Iris pigment epithelial cell (primary cell): Measurements from ENCODE around the gene PDCD4.

Experiments
- DNase-seq: peaks from one replicate; pipeline ENCODE4 v3.0.0-alpha.2; 2011; ENCODE audit warnings: low read depth

PDCD4 gene

DNA sequence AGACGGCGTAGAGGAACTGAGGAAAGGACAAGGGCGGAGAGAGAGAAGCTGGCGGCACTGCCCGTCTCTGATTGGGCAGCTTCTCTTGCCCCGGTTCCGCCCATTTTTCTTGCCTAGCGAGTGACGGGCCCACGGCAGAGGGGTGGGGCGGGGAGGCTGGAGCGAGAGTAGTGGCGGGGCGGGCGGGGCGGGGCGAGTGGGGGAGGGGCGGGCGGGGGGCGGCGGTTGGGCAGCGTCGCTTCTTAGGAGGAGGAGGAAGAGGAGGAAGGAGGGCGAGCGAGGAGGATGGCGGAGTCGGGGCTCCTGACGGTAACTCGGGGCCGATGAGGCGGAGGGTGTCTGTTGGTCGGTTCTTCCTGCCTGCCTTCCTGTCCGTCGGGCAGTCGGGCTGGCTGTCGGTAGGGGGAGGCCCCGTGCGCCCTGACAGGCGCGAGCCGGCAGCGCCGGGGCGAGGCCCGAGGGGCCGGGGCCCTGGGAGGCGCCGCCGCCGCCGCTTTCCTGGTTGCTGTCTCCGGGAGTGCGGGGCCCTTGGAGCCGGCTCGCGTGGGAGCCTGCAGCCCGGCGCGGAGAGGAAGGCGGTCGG is 47.7 kb downstream of the PDCD4 start, which contains the start of gene SHOC2:
TSS of gene SHOC2 (plus strand) at position 256 of the 583 bp plus-strand sequence. CDS start 44,755 bp downstream, outside the sequence.
- peak; percentile 75 for DNase-seq

DNA sequence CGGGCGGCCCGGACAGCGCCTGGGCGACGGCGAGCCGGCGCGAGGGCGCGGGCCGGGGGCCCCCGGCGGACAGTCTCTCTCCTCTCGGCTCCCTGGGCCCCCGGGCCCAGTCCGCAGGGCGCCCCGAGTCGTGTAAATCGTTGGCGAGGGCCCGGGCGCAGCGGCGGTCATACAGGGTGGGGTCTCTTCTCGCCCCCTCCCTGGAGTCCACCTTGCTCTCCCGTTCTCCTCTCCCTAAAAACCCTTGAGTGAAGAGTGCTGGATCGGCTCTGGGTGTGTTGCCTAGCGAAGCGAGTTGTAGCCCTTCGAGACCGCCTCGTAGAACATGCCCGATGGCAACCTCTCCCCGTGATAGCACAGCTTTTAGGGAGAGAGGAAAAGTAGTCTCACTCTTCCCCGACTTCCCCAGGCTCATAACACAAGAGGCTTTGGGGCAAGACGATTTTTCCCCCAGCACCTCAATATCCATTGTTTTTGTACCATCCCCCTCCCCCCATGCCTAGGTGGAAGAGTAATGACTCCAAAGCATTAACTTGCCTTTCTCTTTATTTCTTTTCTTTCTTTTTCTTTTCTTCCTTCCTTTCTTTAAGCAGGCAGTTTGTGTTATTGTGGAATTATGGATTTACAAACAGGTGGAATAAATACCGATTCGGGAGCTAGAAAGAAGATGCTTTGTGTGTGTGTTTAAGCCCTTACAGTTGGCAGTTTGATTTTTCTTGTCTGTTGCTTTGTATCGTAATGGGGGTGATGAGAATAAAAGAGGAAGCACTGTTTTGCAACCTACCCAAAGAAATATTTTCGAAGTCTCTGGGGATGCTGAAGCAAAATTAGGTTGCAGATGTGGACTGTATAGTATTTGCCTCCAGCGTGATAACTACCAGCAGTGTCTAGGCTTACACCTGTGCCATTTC is 48.5 kb downstream of the PDCD4 start:
- peak; percentile 28 for DNase-seq

DNA sequence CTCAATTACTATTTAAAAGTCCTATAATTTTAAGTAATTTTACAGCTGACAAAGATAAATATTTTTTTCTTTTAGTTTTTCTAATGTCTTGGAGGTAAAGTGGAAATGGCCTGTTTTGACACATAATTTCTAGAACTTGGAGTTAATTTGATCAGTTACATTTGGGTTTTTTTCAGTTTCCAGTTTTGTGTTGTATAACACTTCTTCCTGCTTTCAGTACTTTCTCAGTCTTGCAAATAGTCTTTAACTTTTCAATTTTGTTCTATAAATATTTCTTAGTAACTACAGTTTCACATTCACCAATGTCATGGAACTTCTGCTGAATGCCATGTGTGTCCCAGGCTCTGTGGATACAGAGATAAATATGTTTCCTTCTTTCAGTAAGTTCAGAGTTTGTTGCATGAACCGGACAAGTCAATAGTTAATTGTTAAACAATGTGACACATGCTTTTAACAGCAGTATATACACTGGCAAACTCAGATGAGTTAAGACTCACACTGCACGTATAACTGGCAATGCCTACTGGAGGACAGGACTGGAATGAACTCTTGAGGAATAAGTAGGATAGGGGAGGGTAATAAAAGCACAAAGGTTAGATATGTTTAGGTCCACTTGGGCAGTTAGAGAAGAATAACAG is 52.2 kb downstream of the PDCD4 start:
- DNase-seq = no peak

DNA sequence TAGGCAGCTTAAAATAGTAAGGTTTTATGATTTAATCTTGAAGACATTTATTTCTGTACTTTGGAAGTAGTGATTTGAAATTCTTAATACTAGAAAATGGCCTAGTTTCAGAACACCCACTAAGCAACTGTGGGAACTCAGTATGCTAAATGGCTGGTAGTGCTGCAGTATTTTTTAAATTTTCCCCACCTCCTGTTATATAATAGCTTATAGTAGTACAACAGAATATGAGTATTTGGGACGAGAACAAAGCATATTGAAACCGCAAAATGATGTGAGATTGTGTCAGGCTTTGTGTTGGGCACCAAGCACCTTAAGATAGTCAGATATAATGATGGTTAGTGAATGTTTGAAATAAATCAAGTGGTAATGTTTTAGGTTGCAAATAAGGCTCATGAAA is 55.7 kb downstream of the PDCD4 start:
- DNase-seq = no peak

DNA sequence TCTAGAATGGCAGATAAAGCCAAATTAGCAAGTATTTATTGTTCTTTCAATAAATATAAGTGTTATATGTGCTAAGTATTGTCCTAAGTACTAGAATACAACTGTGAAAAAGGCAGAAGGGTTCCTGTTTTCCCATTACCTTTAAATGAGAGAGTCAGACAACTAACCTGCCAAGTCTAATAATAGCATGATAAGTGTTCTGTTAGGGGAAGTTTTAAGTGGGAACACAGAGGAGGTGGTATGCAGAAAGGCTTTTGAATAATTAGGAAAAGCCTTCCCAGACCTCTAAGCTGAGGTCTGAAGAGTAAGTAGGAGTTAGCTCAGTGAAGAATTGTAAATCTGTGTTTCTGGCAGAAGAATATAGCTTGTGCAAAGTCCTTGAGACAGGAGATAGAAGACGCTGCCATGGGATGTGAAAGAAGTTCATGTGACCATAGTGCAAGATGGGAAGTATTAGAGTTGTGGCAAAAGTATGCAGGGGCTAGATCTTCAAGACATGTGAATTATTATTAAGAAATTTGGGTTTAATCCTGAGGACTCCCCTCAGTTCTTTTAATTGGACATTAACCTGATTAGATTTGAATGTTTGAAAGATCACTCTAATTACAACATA is 60.1 kb downstream of the PDCD4 start:
- no peak for DNase-seq

DNA sequence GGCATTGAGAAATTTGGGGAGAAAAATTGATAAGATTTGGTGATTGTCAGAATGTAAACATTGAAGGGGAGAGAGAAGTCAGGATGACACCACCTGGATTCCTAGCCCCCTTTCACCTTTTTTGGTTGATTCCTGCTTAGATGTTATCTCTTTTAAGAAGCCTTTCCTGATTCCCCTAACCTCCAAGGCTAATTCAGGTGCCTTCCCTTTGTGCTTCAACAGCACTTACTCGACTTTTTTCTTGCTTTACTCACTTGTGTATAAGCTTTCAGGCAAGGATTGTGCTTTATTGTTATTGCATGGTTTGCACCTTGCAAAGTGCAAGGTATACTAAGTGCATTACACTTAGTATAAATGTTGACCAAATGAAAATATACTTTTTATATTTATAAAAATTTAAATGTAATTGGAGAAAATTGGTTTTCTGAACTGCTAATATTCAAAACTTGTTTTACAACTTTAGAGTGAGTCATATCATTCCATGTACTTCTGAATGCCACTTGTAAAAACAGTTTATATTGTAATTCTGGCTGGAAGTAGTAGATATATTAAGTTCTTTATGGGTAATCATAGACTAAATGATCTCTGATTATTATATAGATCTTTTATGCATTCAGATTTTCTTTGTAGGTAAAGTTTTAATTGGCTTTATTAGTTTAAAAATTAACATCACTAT is 60.9 kb downstream of the PDCD4 start:
- no peak for DNase-seq

DNA sequence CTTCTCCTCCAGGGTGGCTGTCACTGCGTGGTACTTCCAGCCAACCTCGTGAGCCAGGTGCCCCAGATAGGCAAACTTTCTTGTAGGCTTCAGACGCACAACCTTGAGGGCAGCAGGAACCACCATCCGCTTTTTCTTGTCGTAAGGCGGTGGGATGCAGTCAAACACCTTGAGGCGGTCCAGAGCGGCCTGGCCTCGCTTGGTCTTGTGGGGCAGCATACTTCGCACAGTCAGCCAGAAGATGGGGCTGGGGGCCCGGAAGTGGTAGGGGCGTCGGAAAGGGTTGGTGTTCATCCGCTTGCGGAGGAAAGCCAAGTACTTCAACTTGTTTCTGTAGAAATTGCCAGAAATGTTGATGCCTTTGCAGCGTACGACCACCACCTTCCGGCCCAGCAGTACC is 65.0 kb downstream of the PDCD4 start:
- DNase-seq = no peak

DNA sequence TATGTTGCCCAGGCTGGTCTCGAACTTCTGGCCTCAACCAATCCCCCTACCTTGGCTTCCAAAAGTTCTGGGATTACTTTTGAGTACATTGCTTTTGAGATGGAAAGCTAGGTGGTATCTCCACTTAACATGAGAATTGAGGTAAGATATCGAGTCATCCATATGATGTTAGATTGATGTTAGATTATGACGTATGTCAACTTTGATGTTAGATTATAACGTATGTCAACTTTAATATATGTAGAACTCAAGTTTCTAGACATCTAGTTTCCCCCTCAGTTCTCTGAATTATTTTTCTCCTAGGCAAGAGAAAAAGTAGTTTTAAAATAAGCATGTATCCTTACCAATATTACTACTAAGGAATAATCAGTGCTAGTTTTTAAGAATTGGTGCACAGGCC is 67.7 kb downstream of the PDCD4 start:
- no peak for DNase-seq

DNA sequence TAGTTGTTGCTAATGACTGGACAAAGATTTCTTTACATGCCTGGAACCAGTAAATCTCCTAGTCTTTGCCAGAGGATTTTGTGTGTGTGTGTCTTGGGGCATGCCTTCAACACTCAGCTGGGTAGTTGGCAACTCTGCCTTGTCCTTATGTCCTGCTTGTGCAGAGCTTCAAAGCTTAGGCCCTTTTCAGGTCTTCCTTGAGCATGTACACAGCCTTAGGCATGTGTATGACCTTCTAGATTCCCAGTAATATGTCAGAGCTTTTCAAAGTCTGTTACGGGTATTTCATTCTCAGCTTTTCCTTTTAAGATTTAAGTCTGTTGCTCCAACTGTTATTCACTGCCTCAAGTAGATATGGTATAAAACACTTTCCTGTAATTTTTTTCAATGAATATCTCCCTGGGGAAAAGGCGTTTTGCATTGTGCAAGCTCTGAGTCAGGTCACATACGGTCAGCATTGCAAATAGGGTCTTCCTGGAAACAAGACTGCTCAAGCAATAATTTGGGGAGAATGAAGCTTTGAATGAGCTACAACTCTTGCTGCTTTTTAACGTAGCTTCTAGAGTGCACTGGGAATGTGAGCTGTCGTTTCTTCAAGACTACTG is 73.2 kb downstream of the PDCD4 start:
- DNase-seq = peak; percentile 61

DNA sequence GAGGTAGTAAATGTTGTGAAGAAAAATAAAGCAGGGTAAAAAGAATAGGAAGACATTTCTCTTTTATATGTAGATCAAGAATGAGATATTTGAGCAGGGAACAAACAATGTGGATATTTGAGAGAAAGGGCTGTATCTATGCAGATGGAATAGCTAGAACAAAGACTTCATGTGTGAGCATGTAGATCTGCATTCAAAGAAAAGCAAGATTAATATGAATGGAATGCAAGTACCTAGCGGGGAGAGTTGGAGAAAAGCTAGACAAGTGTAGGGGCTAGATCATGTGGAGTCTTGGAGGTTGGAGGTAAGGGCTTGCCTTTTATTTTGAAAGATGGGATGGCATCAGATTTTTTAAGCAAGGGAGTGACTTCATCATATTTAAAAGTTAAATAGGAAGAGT is 74.8 kb downstream of the PDCD4 start:
- peak; percentile 10 for DNase-seq

DNA sequence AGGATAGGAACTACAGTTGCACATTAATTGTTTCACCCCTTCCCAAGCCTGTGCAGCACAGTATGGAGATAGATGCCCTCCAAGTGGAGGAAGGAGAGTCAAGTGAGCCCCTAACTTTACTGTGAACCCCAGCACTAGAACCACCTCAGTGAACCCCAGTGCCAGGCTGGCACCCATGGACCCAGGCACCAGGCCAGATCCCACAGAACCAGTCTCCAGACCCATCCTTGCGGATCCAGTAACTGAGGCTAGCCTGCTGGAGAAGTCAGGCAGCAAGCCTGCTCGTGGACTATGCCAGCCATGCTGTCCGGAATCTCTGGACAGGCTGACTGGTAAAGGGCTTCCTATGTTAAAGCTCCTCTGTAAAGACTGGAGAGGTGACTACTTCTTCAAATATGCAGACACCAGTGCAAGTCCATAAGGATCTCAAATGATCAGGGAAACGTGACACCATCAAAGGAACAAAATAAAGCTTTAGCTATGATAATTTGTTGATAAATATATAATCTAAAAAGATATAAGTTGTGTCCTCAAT is 75.4 kb downstream of the PDCD4 start:
- peak; percentile 64 for DNase-seq
